ENCODE results near the gene MAG. TPM values are rescaled to one million over a fixed set of nuclear protein-coding genes. Genes with fewer than 3 reads are reported as not detected.

Gene MAG
- total RNA-seq, 5 donors from 2014 or later (not counting 1 experiment from before 2014, with no cell fraction given): 0.16 to 0.19 TPM; not detected in 3

DNA sequence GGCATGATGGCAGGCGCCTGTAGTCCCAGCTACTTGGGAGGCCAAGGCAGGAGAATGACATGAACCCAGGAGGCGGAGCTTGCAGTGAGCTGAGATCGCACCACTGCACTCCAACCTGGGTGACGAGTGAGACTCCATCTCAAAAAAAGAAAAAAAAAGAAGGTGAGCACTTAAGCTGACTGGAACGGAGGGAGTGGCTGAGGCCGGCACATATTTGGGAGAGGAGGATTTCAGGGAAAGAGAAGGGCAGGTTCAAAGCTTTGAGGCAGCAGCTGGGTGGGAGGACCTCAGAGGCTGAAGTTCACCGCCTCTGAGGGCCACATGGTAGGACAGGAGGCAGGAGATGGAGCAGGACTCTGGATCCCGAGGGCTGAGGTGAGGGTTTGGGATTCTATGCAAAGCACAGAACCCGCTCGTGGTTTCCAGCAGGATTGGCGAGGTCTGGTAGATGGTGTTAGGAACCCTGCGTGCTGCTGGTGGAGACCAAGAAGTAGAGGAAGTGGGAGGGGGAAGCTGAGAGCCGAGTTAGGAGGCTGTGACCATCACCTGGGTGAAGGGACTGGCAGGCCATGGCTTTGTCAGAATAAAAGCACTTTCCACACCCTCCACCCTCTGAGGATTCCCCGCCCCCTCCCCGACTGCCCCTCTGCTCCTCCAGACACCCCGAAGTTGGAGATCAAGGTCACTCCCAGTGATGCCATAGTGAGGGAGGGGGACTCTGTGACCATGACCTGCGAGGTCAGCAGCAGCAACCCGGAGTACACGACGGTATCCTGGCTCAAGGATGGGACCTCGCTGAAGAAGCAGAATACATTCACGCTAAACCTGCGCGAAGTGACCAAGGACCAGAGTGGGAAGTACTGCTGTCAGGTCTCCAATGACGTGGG is 45.4 kb downstream of the MAG start:
- H3K9me3 ChIP-seq: no peaks in the 10 kb centered on the region
- H3K27me3 ChIP-seq (replicated peaks in 1 of 2; ENCODE audit: control insufficient read depth in 2 of 2, extremely low read depth in 1 of 2, insufficient read depth in 2 of 2, low read length in 1 of 2): peaks cover 0 to 28% of the 10 kb centered on the region in 2 experiments
- H3K27ac ChIP-seq (ENCODE audit: low read length): no peak overlapping the region
- Mint-ChIP-seq H3K36me3 (no peaks in the 10 kb centered on the region), H3K27ac (no peak overlapping the region), H3K9me3 (no peaks in the 10 kb centered on the region), H3K27me3 (peaks cover 0 to 8% of the 10 kb centered on the region in 2 donors), H3K4me3 (no peak overlapping the region), H3K4me1 (peaks cover 11 to 24% (median 11%) of the 10 kb centered on the region in 3 donors)
- H3K4me1 ChIP-seq (ENCODE audit: control insufficient read depth in 1 of 2, extremely low read depth in 1 of 2, insufficient read depth in 2 of 2, low read length in 2 of 2): peaks cover 0 to 10% of the 10 kb centered on the region in 2 experiments
- POLR2A ChIA-PET: no interaction called here
- DNase-seq: no peak
- no peak overlapping the region for H3K4me3 ChIP-seq (ENCODE audit: control insufficient read depth in 1 of 2, extremely low read depth in 1 of 2, low read length in 1 of 2)
- CTCF ChIA-PET: no interaction called here
- no peak for ATAC-seq (replicated peaks in 1 of 4)
- 86% methylated on average over 19 of the region's 25 CpGs for WGBS (ENCODE audit: insufficient coverage)
- H3K36me3 ChIP-seq (ENCODE audit: control insufficient read depth in 2 of 2, extremely low read depth in 1 of 2, insufficient read depth in 1 of 2, low read length in 1 of 2): no peaks in the 10 kb centered on the region

DNA sequence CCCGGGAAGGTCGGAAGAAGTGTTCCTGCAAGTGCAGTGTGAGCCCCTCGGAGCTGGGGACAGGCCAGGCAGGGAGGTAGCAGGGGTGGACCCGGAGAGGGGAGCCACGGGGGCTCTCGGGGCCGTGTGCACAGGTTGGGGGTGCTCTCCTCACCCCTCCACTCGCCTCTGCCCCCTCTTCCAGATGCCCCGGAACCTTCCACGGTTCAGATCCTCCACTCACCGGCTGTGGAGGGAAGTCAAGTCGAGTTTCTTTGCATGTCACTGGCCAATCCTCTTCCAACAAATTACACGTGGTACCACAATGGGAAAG is 46.0 kb downstream of the MAG start:
- Mint-ChIP-seq H3K36me3 (no peaks in the 10 kb centered on the region), H3K9me3 (no peaks in the 10 kb centered on the region), H3K27me3 (peaks cover 0 to 8% of the 10 kb centered on the region in 2 donors), H3K4me1 (peaks cover 6 to 18% (median 8%) of the 10 kb centered on the region in 3 donors), H3K27ac (no peak overlapping the region), H3K4me3 (no peak overlapping the region)
- DNase-seq (no peak), ATAC-seq (replicated peaks in 1 of 4) (no peak)
- Histone ChIP-seq H3K27me3 (replicated peaks in 1 of 2; ENCODE audit: control insufficient read depth in 2 of 2, extremely low read depth in 1 of 2, insufficient read depth in 2 of 2, low read length in 1 of 2) (peaks cover 0 to 29% of the 10 kb centered on the region in 2 experiments), H3K4me3 (ENCODE audit: control insufficient read depth in 1 of 2, extremely low read depth in 1 of 2, low read length in 1 of 2) (no peak overlapping the region), H3K9me3 (no peaks in the 10 kb centered on the region), H3K36me3 (ENCODE audit: control insufficient read depth in 2 of 2, extremely low read depth in 1 of 2, insufficient read depth in 1 of 2, low read length in 1 of 2) (no peaks in the 10 kb centered on the region), H3K27ac (ENCODE audit: low read length) (no peak overlapping the region), H3K4me1 (ENCODE audit: control insufficient read depth in 1 of 2, extremely low read depth in 1 of 2, insufficient read depth in 2 of 2, low read length in 2 of 2) (peaks cover 0 to 4% of the 10 kb centered on the region in 2 experiments)
- ChIA-PET CTCF (no interaction called here), POLR2A (no interaction called here)
- WGBS (ENCODE audit: insufficient coverage): 92% methylated on average over 2 of the region's 13 CpGs

DNA sequence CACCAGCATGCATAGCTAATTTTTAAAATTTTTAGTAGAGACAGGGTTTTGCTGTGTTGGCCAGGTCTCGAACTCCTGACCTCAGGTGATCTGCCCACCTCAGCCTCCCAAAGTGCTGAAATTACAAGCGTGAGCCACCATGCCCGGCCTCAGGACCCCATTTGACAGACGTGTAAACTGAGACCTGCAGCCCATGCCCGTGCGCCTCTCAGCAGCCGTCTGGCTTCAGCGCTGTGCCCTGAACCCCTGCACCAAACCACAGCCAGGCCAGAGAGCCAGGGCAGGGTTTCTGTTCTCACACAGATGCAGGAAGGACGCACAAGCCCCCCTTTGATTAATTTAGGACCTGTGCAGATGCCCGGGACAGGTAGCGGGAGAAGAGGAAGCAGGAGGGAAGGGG is 48.5 kb downstream of the MAG start:
- Mint-ChIP-seq H3K9me3 (no peaks in the 10 kb centered on the region), H3K27ac (no peak overlapping the region), H3K4me1 (peaks cover 0 to 4% (median 0%) of the 10 kb centered on the region in 3 donors), H3K27me3 (no peaks in the 10 kb centered on the region), H3K36me3 (no peaks in the 10 kb centered on the region), H3K4me3 (no peak overlapping the region)
- no peak for ATAC-seq (replicated peaks in 1 of 4)
- no peak for DNase-seq
- 74% methylated on average over 9 of the region's 11 CpGs for WGBS (ENCODE audit: insufficient coverage)
- no peaks in the 10 kb centered on the region for H3K4me1 ChIP-seq (ENCODE audit: control insufficient read depth in 1 of 2, extremely low read depth in 1 of 2, insufficient read depth in 2 of 2, low read length in 2 of 2)
- H3K27me3 ChIP-seq (replicated peaks in 1 of 2; ENCODE audit: control insufficient read depth in 2 of 2, extremely low read depth in 1 of 2, insufficient read depth in 2 of 2, low read length in 1 of 2): peaks cover 0 to 20% of the 10 kb centered on the region in 2 experiments
- CTCF ChIA-PET: no interaction called here
- no peak overlapping the region for H3K27ac ChIP-seq (ENCODE audit: low read length)
- POLR2A ChIA-PET: interaction anchor here in 1 of 2 donors (0.6 kb wide), 1 partner anchor 127 kb away, joined by 3 read pairs; no protein-coding TSS in a partner anchor
- no peak overlapping the region for H3K4me3 ChIP-seq (ENCODE audit: control insufficient read depth in 1 of 2, extremely low read depth in 1 of 2, low read length in 1 of 2)
- no peaks in the 10 kb centered on the region for H3K9me3 ChIP-seq
- no peaks in the 10 kb centered on the region for H3K36me3 ChIP-seq (ENCODE audit: control insufficient read depth in 2 of 2, extremely low read depth in 1 of 2, insufficient read depth in 1 of 2, low read length in 1 of 2)

DNA sequence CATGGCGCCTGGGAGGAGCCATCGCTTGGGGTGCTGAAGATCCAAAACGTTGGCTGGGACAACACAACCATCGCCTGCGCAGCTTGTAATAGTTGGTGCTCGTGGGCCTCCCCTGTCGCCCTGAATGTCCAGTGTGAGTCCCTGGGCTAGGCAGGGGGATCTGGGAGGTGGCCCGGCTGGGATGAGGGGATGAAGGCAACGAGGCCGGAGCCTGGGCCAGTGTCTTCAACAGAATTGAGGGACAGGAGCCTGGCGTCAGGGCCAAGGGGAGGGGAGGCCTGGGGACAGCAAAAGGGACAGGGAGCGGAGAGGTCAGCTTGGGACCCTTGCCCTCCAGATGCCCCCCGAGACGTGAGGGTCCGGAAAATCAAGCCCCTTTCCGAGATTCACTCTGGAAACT is 49.0 kb downstream of the MAG start:
- peaks cover 0 to 5% of the 10 kb centered on the region in 2 experiments for H3K4me1 ChIP-seq (ENCODE audit: control insufficient read depth in 1 of 2, extremely low read depth in 1 of 2, insufficient read depth in 2 of 2, low read length in 2 of 2)
- DNase-seq (no peak), ATAC-seq (replicated peaks in 1 of 4) (no peak)
- Mint-ChIP-seq H3K9me3 (no peaks in the 10 kb centered on the region), H3K4me1 (peaks cover under 1 to 9% (median 4%) of the 10 kb centered on the region in 3 donors), H3K36me3 (no peaks in the 10 kb centered on the region), H3K27ac (no peak overlapping the region), H3K27me3 (peaks cover 0 to 4% of the 10 kb centered on the region in 2 donors), H3K4me3 (no peak overlapping the region)
- H3K27ac ChIP-seq (ENCODE audit: low read length): no peak overlapping the region
- WGBS (ENCODE audit: insufficient coverage): 75% methylated on average over 15 of the region's 16 CpGs
- no peaks in the 10 kb centered on the region for H3K36me3 ChIP-seq (ENCODE audit: control insufficient read depth in 2 of 2, extremely low read depth in 1 of 2, insufficient read depth in 1 of 2, low read length in 1 of 2)
- H3K4me3 ChIP-seq (ENCODE audit: control insufficient read depth in 1 of 2, extremely low read depth in 1 of 2, low read length in 1 of 2): no peak overlapping the region
- ChIA-PET CTCF (no interaction called here), POLR2A (interaction anchor here in 1 of 2 donors (0.6 kb wide), 1 partner anchor 128 kb away, joined by 3 read pairs; no protein-coding TSS in a partner anchor)
- H3K9me3 ChIP-seq: no peaks in the 10 kb centered on the region
- H3K27me3 ChIP-seq (replicated peaks in 1 of 2; ENCODE audit: control insufficient read depth in 2 of 2, extremely low read depth in 1 of 2, insufficient read depth in 2 of 2, low read length in 1 of 2): peaks cover 0 to 26% of the 10 kb centered on the region in 2 experiments

DNA sequence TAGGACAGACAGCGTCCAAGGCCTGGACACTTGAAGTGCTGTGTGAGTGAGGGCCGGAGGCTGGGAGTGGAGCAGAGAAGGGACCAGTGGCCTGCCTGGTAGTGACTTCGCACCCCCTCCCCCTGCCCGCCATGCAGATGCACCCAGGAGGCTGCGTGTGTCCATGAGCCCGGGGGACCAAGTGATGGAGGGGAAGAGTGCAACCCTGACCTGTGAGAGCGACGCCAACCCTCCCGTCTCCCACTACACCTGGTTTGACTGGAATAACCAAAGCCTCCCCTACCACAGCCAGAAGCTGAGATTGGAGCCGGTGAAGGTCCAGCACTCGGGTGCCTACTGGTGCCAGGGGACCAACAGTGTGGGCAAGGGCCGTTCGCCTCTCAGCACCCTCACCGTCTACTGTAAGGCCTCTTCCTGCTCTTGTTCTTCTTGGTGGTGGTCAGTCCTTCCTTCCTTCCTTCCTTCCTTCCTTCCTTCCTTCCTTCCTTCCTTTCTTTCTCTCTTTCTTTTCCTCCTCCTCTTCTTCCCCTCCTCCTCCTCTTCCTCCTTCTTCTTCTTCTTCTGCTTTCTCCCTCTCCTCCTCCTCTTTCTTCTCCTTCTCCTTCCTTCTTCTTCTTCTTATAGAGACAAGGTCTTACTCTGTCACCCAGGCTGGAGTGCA is 49.7 kb downstream of the MAG start:
- WGBS (ENCODE audit: insufficient coverage): 73% methylated on average over 7 of the region's 14 CpGs
- Histone ChIP-seq H3K36me3 (ENCODE audit: control insufficient read depth in 2 of 2, extremely low read depth in 1 of 2, insufficient read depth in 1 of 2, low read length in 1 of 2) (no peaks in the 10 kb centered on the region), H3K9me3 (no peaks in the 10 kb centered on the region), H3K4me1 (ENCODE audit: control insufficient read depth in 1 of 2, extremely low read depth in 1 of 2, insufficient read depth in 2 of 2, low read length in 2 of 2) (peaks cover 2 to 12% of the 10 kb centered on the region in 2 experiments), H3K27me3 (replicated peaks in 1 of 2; ENCODE audit: control insufficient read depth in 2 of 2, extremely low read depth in 1 of 2, insufficient read depth in 2 of 2, low read length in 1 of 2) (peaks cover 0 to 28% of the 10 kb centered on the region in 2 experiments), H3K4me3 (ENCODE audit: control insufficient read depth in 1 of 2, extremely low read depth in 1 of 2, low read length in 1 of 2) (no peak overlapping the region), H3K27ac (ENCODE audit: low read length) (no peak overlapping the region)
- Mint-ChIP-seq H3K36me3 (no peaks in the 10 kb centered on the region), H3K4me1 (peaks cover 7 to 16% (median 11%) of the 10 kb centered on the region in 3 donors), H3K27me3 (peaks cover 0 to 4% of the 10 kb centered on the region in 2 donors), H3K4me3 (no peak overlapping the region), H3K9me3 (no peaks in the 10 kb centered on the region), H3K27ac (no peak overlapping the region)
- ATAC-seq (replicated peaks in 1 of 4) (no peak), DNase-seq (no peak)
- CTCF ChIA-PET: no interaction called here
- POLR2A ChIA-PET: no interaction called here

DNA sequence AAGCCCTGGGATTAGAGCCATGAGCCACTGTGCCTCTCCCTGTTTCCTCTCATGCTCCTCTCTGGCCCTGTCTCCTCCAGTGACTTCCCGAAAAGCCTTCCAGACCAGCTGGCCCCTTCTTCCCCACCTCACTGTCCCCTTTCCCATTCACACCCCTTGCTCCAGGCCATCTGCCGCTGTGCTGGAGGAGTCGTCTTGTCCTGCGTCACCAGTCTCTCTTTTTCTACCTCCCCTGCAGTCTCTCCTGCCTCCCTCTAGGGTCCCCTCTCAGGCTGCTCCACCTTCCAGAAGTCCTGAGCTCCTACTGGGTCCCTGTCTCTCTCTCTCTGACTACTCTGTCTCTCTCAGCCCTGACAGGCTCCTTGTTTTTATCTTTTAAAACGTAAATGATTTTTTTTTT is 50.5 kb downstream of the MAG start:
- H3K4me3 Mint-ChIP-seq: no peak overlapping the region
- H3K36me3 Mint-ChIP-seq: no peaks in the 10 kb centered on the region
- H3K9me3 Mint-ChIP-seq: no peaks in the 10 kb centered on the region
- peaks cover 0 to 31% of the 10 kb centered on the region in 2 experiments for H3K27me3 ChIP-seq (replicated peaks in 1 of 2; ENCODE audit: control insufficient read depth in 2 of 2, extremely low read depth in 1 of 2, insufficient read depth in 2 of 2, low read length in 1 of 2)
- peaks cover 8 to 20% of the 10 kb centered on the region in 2 experiments for H3K4me1 ChIP-seq (ENCODE audit: control insufficient read depth in 1 of 2, extremely low read depth in 1 of 2, insufficient read depth in 2 of 2, low read length in 2 of 2)
- no peaks in the 10 kb centered on the region for H3K9me3 ChIP-seq
- peaks cover 14 to 19% (median 18%) of the 10 kb centered on the region in 3 donors for H3K4me1 Mint-ChIP-seq
- ChIA-PET POLR2A (no interaction called here), CTCF (no interaction called here)
- no peak overlapping the region for H3K27ac Mint-ChIP-seq
- ATAC-seq (replicated peaks in 1 of 4) (no peak), DNase-seq (no peak)
- no peak overlapping the region for H3K4me3 ChIP-seq (ENCODE audit: control insufficient read depth in 1 of 2, extremely low read depth in 1 of 2, low read length in 1 of 2)
- H3K27ac ChIP-seq (ENCODE audit: low read length): no peak overlapping the region
- no peaks in the 10 kb centered on the region for H3K36me3 ChIP-seq (ENCODE audit: control insufficient read depth in 2 of 2, extremely low read depth in 1 of 2, insufficient read depth in 1 of 2, low read length in 1 of 2)
- peaks cover 0 to 6% of the 10 kb centered on the region in 2 donors for H3K27me3 Mint-ChIP-seq
- 93% methylated on average over 5 of the region's 5 CpGs for WGBS (ENCODE audit: insufficient coverage)
